Measurements from ENCODE around the gene ARMC9. TPM values are rescaled to one million over a fixed set of nuclear protein-coding genes. Genes with fewer than 3 reads are reported as not detected.
"Not testable (repeated sequence)": the region's sequence is repeated elsewhere in the genome, so short reads cannot be mapped to it uniquely, and the experiment has no call there.

ARMC9 gene
- total and polyA plus RNA-seq, 2 experiments from 2014 or later: 15.1 to 17.3 TPM

DNA sequence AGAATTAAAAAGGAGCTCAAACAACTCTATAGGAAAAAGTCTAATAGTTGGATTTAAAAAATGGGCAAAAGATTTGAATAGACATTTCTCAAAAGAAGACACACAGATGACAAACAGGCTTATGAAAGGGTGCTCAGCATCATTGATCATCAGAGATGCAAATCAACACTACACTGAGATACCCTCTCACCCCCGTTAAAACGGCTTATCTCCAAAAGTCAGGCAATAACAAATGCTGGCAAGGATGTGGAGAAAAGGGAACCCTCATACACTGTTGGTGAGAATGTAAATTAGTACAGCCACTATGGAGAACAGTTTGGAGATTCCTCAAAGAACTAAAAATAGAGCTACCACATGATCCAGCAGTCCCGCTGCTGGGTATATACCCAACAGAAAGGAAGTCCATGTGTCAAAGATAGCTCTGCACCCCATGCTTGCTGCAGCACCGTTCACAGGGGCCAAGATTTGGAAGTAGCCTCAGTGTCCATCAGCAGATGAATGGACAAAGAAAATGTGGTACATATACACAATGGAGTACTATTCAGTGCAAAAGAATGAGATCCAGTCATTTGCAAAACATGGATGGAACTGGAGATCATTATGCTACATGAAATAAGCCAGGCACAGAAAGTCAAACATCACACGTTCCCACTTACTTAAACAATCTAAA is 150.4 kb downstream of the ARMC9 start:
- H3F3A ChIP-seq (ENCODE audit: insufficient read depth): no peaks in the 10 kb centered on the region
- H2AFZ ChIP-seq: no peak overlapping the region
- no peak overlapping the region for H3K27ac ChIP-seq
- no peaks in the 10 kb centered on the region for H3K4me1 ChIP-seq (ENCODE audit: insufficient read depth)
- H3K4me3 ChIP-seq: no peak overlapping the region
- DNase-seq: no peak
- 85 to 89% methylated on average over 5 of the region's 5 CpGs for WGBS, 2 experiments (ENCODE audit: low coverage in 1 of 2, low lambda C conversion rate in 2 of 2, missing lambda C conversion rate in 2 of 2)
- no peaks in the 10 kb centered on the region; the same call in 1 of the 2 replicates for H3K36me3 ChIP-seq (ENCODE audit: low read depth)
- no peaks in the 10 kb centered on the region for H3K9me2 ChIP-seq (ENCODE audit: insufficient read depth)
- H3K79me2 ChIP-seq (ENCODE audit: insufficient read depth): no peaks in the 10 kb centered on the region
- in situ Hi-C loops (cut with MboI): no loop called here
- H4K20me1 ChIP-seq (ENCODE audit: insufficient read depth): no peaks in the 10 kb centered on the region
- H3K4me2 ChIP-seq (ENCODE audit: unreplicated experiment): no peak overlapping the region
- H3K9ac ChIP-seq: no peak overlapping the region
- H3K27me3 ChIP-seq (replicated peaks; ENCODE audit: insufficient read depth): no peaks in the 10 kb centered on the region
- TF ChIP-seq EZH2phosphoT487 (IDR thresholded peaks at IDR 0.05; ENCODE audit: insufficient read depth, low read depth): no peak
- no peaks in the 10 kb centered on the region for H3K9me3 ChIP-seq (ENCODE audit: low read depth)

DNA sequence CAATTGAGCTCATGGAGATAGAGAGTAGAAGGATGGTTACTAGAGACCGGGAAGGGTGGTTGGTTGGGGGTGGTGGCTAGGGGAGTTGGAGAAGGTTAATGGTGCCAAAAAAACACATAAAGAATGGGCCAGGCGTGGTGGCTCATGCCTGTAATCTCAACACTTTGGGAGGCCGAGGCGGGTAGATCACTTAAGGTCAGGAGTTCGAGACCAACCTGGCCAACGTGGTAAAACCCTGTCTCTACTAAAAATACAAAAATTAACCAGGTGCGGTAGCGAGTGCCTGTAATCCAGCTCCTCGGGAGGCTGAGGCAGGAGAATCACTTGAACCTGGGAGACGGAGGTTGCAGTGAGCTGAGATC is 150.9 kb downstream of the ARMC9 start:
- H3K9me2 ChIP-seq (ENCODE audit: insufficient read depth); H2AFZ ChIP-seq; H3K4me2 ChIP-seq (ENCODE audit: unreplicated experiment); H3K36me3 ChIP-seq (ENCODE audit: low read depth); H3K27ac ChIP-seq; DNase-seq; H3K9me3 ChIP-seq (ENCODE audit: low read depth); H3K79me2 ChIP-seq (ENCODE audit: insufficient read depth); H3K9ac ChIP-seq; H3F3A ChIP-seq (ENCODE audit: insufficient read depth); H3K4me1 ChIP-seq (ENCODE audit: insufficient read depth); H3K27me3 ChIP-seq (replicated peaks; ENCODE audit: insufficient read depth); in situ Hi-C loops (cut with MboI); H4K20me1 ChIP-seq (ENCODE audit: insufficient read depth); H3K4me3 ChIP-seq: not testable (repeated sequence)
- 93 to 96% methylated on average over 7 to 10 of the region's 10 CpGs for WGBS, 2 experiments (ENCODE audit: low coverage in 1 of 2, low lambda C conversion rate in 2 of 2, missing lambda C conversion rate in 2 of 2)

DNA sequence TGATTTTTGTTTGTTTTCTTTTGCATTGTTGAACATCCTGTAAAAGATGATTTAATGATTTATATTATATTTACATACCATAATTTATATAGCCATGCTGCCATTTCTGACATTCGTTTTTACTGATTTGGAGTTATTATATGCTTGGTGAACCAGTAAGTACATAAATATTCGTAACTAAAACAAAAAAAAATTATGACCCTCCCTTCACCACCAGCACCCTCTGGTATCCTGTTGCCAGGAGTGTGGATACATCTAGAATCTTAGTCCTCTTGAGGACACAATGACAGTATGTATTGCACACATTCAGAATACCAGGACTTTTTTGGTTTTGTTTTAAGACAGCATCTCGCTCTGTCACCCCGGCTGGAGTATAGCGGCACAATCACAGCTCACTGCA is 153.2 kb downstream of the ARMC9 start:
- 93 to 95% methylated on average over 5 of the region's 5 CpGs for WGBS, 2 experiments (ENCODE audit: low coverage in 1 of 2, low lambda C conversion rate in 2 of 2, missing lambda C conversion rate in 2 of 2)
- in situ Hi-C loops (cut with MboI): no loop called here
- H2AFZ ChIP-seq: no peak overlapping the region
- no peaks in the 10 kb centered on the region for H4K20me1 ChIP-seq (ENCODE audit: insufficient read depth)
- no peak overlapping the region for H3K9ac ChIP-seq
- no peak overlapping the region for H3K4me3 ChIP-seq
- TF ChIP-seq EZH2 (IDR thresholded peaks at IDR 0.05; ENCODE audit: insufficient read depth, poor library complexity, severe bottlenecking) (no peak), EZH2phosphoT487 (IDR thresholded peaks at IDR 0.05; ENCODE audit: insufficient read depth, low read depth) (no peak)
- no peaks in the 10 kb centered on the region for H3K36me3 ChIP-seq (ENCODE audit: low read depth)
- no peak overlapping the region for H3K27ac ChIP-seq
- H3K27me3 ChIP-seq (replicated peaks; ENCODE audit: insufficient read depth): no peaks in the 10 kb centered on the region
- no peaks in the 10 kb centered on the region for H3K4me1 ChIP-seq (ENCODE audit: insufficient read depth)
- no peaks in the 10 kb centered on the region for H3K9me2 ChIP-seq (ENCODE audit: insufficient read depth)
- no peaks in the 10 kb centered on the region for H3K79me2 ChIP-seq (ENCODE audit: insufficient read depth)
- no peaks in the 10 kb centered on the region for H3F3A ChIP-seq (ENCODE audit: insufficient read depth)
- no peaks in the 10 kb centered on the region for H3K9me3 ChIP-seq (ENCODE audit: low read depth)
- H3K4me2 ChIP-seq (ENCODE audit: unreplicated experiment): no peak overlapping the region
- no peak for DNase-seq

DNA sequence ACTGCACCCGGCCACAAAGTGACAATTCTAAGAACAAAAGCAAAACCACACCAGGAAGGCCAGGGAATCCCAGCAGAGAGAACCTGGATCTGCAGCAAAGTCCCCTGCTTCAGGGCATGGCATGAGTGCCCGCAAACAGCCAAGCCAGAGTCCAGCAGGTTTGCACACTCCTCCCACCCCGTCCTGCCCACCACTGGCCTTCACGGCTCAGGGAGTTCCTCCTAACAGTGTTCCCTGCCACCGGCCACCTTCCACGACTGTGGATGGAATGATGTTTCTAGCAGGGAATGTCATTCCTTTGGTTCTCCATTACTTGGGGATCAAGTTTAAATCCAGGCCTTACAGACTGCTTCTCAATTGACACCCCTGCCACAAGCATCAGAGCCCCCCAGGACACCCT is 155.0 kb downstream of the ARMC9 start:
- no peak overlapping the region for H3K9ac ChIP-seq
- H3K9me2 ChIP-seq (ENCODE audit: insufficient read depth): no peaks in the 10 kb centered on the region
- no peak overlapping the region for H3K4me3 ChIP-seq
- no peak overlapping the region for H3K27ac ChIP-seq
- TF ChIP-seq EZH2 (IDR thresholded peaks at IDR 0.05; ENCODE audit: insufficient read depth, poor library complexity, severe bottlenecking) (no peak), EZH2phosphoT487 (IDR thresholded peaks at IDR 0.05; ENCODE audit: insufficient read depth, low read depth) (no peak)
- H2AFZ ChIP-seq: no peak overlapping the region
- no peaks in the 10 kb centered on the region for H3K36me3 ChIP-seq (ENCODE audit: low read depth)
- no peaks in the 10 kb centered on the region for H3K4me1 ChIP-seq (ENCODE audit: insufficient read depth)
- no peaks in the 10 kb centered on the region for H3F3A ChIP-seq (ENCODE audit: insufficient read depth)
- H3K9me3 ChIP-seq (ENCODE audit: low read depth): no peaks in the 10 kb centered on the region
- DNase-seq: no peak
- H3K27me3 ChIP-seq (replicated peaks; ENCODE audit: insufficient read depth): no peaks in the 10 kb centered on the region
- in situ Hi-C loops (cut with MboI): no loop called here
- no peaks in the 10 kb centered on the region for H3K79me2 ChIP-seq (ENCODE audit: insufficient read depth)
- WGBS, 2 experiments (ENCODE audit: low coverage in 1 of 2, low lambda C conversion rate in 2 of 2, missing lambda C conversion rate in 2 of 2): 96 to 100% methylated on average over 5 to 6 of the region's 6 CpGs
- no peaks in the 10 kb centered on the region for H4K20me1 ChIP-seq (ENCODE audit: insufficient read depth)
- H3K4me2 ChIP-seq (ENCODE audit: unreplicated experiment): no peak overlapping the region
